Measurements from ENCODE around the gene ABTB2. TPM values are rescaled to one million over a fixed set of nuclear protein-coding genes. Genes with fewer than 3 reads are reported as not detected.

ABTB2 gene
- polyA plus RNA-seq, 2 of the 4 experiments (the other 2 are of a cell fraction), result 8.9 to 15.4 TPM

- Histone ChIP-seq H3K27ac (peak overlapping the region in 1 of 2 experiments; percentile 91; a peak in 3 of 6 replicates), H3K4me1 (peaks cover 50% of the 10 kb centered on the region), H3K4me3 (peak overlapping the region; percentile 79), H3K4me2 (peak overlapping the region; percentile 89), H3K9me3 (no peaks in the 10 kb centered on the region)
- ATAC-seq (no peak), FAIRE-seq (no peak), DNase-seq (ENCODE audit: low read depth in 1 of 2, low spot score in 1 of 2) (no peak)
- CTCF ChIA-PET, result interaction anchor here (0.8 to 7.7 kb wide), 15 partner anchors 10 to 206 kb away, joined by 3 to 170 read pairs (median 4); no protein-coding TSS in a partner anchor
- TF ChIP-seq HES2 (IDR thresholded peaks at IDR 0.05) (no peak), RCOR1 (IDR thresholded peaks at IDR 0.05; ENCODE audit: low read depth, low read length) (no peak), POLR2AphosphoS2 (conservative IDR thresholded peaks at IDR 0.05; ENCODE audit: low read length) (no peak), RFX5 (IDR thresholded peaks at IDR 0.05) (no peak), ZFP36 (IDR thresholded peaks at IDR 0.05; ENCODE audit: borderline replicate concordance, partially characterized antibody) (no peak), MAFK (IDR thresholded peaks at IDR 0.05; ENCODE audit: partially characterized antibody) (no peak), SMC3 (IDR thresholded peaks at IDR 0.05) (no peak), BHLHE40 (IDR thresholded peaks at IDR 0.05; ENCODE audit: low read depth, low read length) (no peak), ATOH8 (CRISPR knock-in tag; IDR thresholded peaks at IDR 0.05; ENCODE audit: low read depth) (no peak), FOXS1 (CRISPR knock-in tag; IDR thresholded peaks at IDR 0.05) (no peak), TFCP2L1 (CRISPR knock-in tag; IDR thresholded peaks at IDR 0.05) (no peak), CEBPB (IDR thresholded peaks at IDR 0.05) (no peak), USF2 (IDR thresholded peaks at IDR 0.05) (no peak), NFE2L2 (conservative IDR thresholded peaks at IDR 0.05; ENCODE audit: low read length) (no peak), FOSL2 (IDR thresholded peaks at IDR 0.05) (no peak), FOSL2 (CRISPR knock-in tag; IDR thresholded peaks at IDR 0.05) (no peak), CHD2 (IDR thresholded peaks at IDR 0.05; ENCODE audit: low read length, partially characterized antibody) (no peak), TP53 (CRISPR knock-in tag; IDR thresholded peaks at IDR 0.05) (no peak), ZC3H11A (IDR thresholded peaks at IDR 0.05) (no peak), CBX2 (IDR thresholded peaks at IDR 0.05; ENCODE audit: borderline replicate concordance, low read depth) (no peak)
- WGBS (ENCODE audit: missing lambda C conversion rate), result 88% methylated on average over 3 of the region's 3 CpGs
- POLR2A ChIA-PET, result interaction anchor here (0.7 to 2.7 kb wide), 2 partner anchors 10 to 181 kb away, joined by 3 to 58 read pairs; no protein-coding TSS in a partner anchor
Measured at GRCh38 chr11:34355726-34356125, 2.1 kb downstream of the ABTB2 start.

GRCh38 chr11:34354782-34355181 is 3.0 kb downstream of the ABTB2 start:
- H3K4me1 ChIP-seq, result peaks cover 59% of the 10 kb centered on the region
- FAIRE-seq (no peak), ATAC-seq (no peak), DNase-seq (ENCODE audit: low read depth in 1 of 2, low spot score in 1 of 2) (peak in 1 of 2 experiments; percentile 48)
- peak overlapping the region in 1 of 2 experiments; percentile 39; a peak in 2 of 6 replicates for H3K27ac ChIP-seq
- H3K4me2 ChIP-seq, result peak overlapping the region; percentile 89
- H3K9me3 ChIP-seq, result no peaks in the 10 kb centered on the region
- CTCF ChIA-PET, result interaction anchor here (0.8 to 7.7 kb wide), 10 partner anchors 9 to 497 kb away, joined by 3 to 170 read pairs (median 4); no protein-coding TSS in a partner anchor
- POLR2A ChIA-PET, result no interaction called here
- no peak for TF ChIP-seq POLR2AphosphoS2 (conservative IDR thresholded peaks at IDR 0.05; ENCODE audit: low read length)
- no peak for TF ChIP-seq ZC3H11A (IDR thresholded peaks at IDR 0.05)
- no peak for TF ChIP-seq RAD21 (conservative IDR thresholded peaks at IDR 0.05 in 1 of 2, IDR thresholded peaks at IDR 0.05 in 1 of 2)
- TF ChIP-seq BHLHE40 (IDR thresholded peaks at IDR 0.05; ENCODE audit: low read depth, low read length), result no peak
- no peak for TF ChIP-seq NPAS2 (CRISPR knock-in tag; IDR thresholded peaks at IDR 0.05; ENCODE audit: borderline replicate concordance)
- TF ChIP-seq SREBF2 (IDR thresholded peaks at IDR 0.05), result no peak
- no peak for TF ChIP-seq ZNF302 (CRISPR knock-in tag; IDR thresholded peaks at IDR 0.05)
- no peak for TF ChIP-seq CTCF (IDR thresholded peaks at IDR 0.05)
- no peak for TF ChIP-seq GATA3 (IDR thresholded peaks at IDR 0.05; ENCODE audit: borderline replicate concordance)
- no peak for TF ChIP-seq EHF (CRISPR knock-in tag; IDR thresholded peaks at IDR 0.05)
- no peak for TF ChIP-seq BCL3 (IDR thresholded peaks at IDR 0.05)
- no peak for TF ChIP-seq SMC3 (IDR thresholded peaks at IDR 0.05)
- no peak for TF ChIP-seq MAFK (IDR thresholded peaks at IDR 0.05; ENCODE audit: partially characterized antibody)
- peak overlapping the region; percentile 79; the same call in 2 of the 3 replicates for H3K4me3 ChIP-seq

Measured in A549 (cell line).